ENCODE measurements around the gene RPGRIP1L. TPM values are rescaled to one million over a fixed set of nuclear protein-coding genes. Genes with fewer than 3 reads are reported as not detected.

The RPGRIP1L gene
- polyA plus RNA-seq, 1 donor (not counting 4 experiments of a cell fraction or from before 2014, with no cell fraction given): 11.6 TPM

GRCh38 chr16:53605356-53605755 lies 98.3 kb downstream of the RPGRIP1L start:
- FAIRE-seq (no peak), DNase-seq (ENCODE audit: low read depth, low spot score) (no peak)
- H3K9me3 ChIP-seq (ENCODE audit: control insufficient read depth, low read depth, low read length): no peaks in the 10 kb centered on the region
- H3K79me2 ChIP-seq (ENCODE audit: control insufficient read depth, insufficient read depth, low read length): no peaks in the 10 kb centered on the region
- H3K9me1 ChIP-seq (ENCODE audit: control insufficient read depth, extremely low read depth, insufficient read depth, low read length): no peaks in the 10 kb centered on the region
- H3K27me3 ChIP-seq (ENCODE audit: control insufficient read depth, extremely low read depth, insufficient read depth, low read length): no peaks in the 10 kb centered on the region
- dilution Hi-C loops (cut with MboI; ENCODE audit: extremely low pct_ligation_motif_present, low sequenced_read_pairs): no loop called here
- H3K27ac ChIP-seq (ENCODE audit: control insufficient read depth, insufficient read depth, low read length): no peak overlapping the region
- H4K20me1 ChIP-seq (ENCODE audit: control insufficient read depth, extremely low read depth, insufficient read depth, low read length): no peaks in the 10 kb centered on the region
- no peaks in the 10 kb centered on the region for H3K4me1 ChIP-seq (ENCODE audit: control insufficient read depth, extremely low read depth, insufficient read depth, low read length)
- H3K36me3 ChIP-seq (ENCODE audit: control insufficient read depth in 2 of 2, extremely low read depth in 1 of 2, insufficient read depth in 2 of 2, low read length in 2 of 2): no peaks in the 10 kb centered on the region
- no peak overlapping the region for H3K4me3 ChIP-seq (ENCODE audit: control insufficient read depth in 2 of 3, extremely low read depth in 1 of 3, insufficient read depth in 2 of 3, low read depth in 1 of 3, low read length in 3 of 3)
- H3K9ac ChIP-seq (ENCODE audit: control insufficient read depth, extremely low read depth, insufficient read depth, low read length): no peak overlapping the region
- no peak overlapping the region for H3K4me2 ChIP-seq (ENCODE audit: control insufficient read depth, extremely low read depth, insufficient read depth, low read depth, low read length)
- no peak for TF ChIP-seq CTCF (optimal IDR thresholded peaks at IDR 0.05 in 1 of 3, IDR thresholded peaks at IDR 0.05 in 1 of 3, conservative IDR thresholded peaks at IDR 0.05 in 1 of 3; ENCODE audit: extremely low read depth in 1 of 3, insufficient read depth in 2 of 3, low read length in 3 of 3)
- TF ChIP-seq EZH2 (IDR thresholded peaks at IDR 0.05; ENCODE audit: low read length): no peak
- H2AFZ ChIP-seq (ENCODE audit: control insufficient read depth, low read length): no peak overlapping the region

GRCh38 chr16:53601961-53602360 lies 101.7 kb downstream of the RPGRIP1L start:
- no peak for DNase-seq (ENCODE audit: low read depth, low spot score)
- no peak for FAIRE-seq
- Histone ChIP-seq H3K9ac (ENCODE audit: control insufficient read depth, extremely low read depth, insufficient read depth, low read length) (no peak overlapping the region), H3K4me1 (ENCODE audit: control insufficient read depth, extremely low read depth, insufficient read depth, low read length) (peaks cover 2% of the 10 kb centered on the region), H3K36me3 (ENCODE audit: control insufficient read depth in 2 of 2, extremely low read depth in 1 of 2, insufficient read depth in 2 of 2, low read length in 2 of 2) (no peaks in the 10 kb centered on the region), H3K9me3 (ENCODE audit: control insufficient read depth, low read depth, low read length) (no peaks in the 10 kb centered on the region), H3K4me2 (ENCODE audit: control insufficient read depth, extremely low read depth, insufficient read depth, low read depth, low read length) (no peak overlapping the region), H2AFZ (ENCODE audit: control insufficient read depth, low read length) (no peak overlapping the region), H3K79me2 (ENCODE audit: control insufficient read depth, insufficient read depth, low read length) (no peaks in the 10 kb centered on the region), H4K20me1 (ENCODE audit: control insufficient read depth, extremely low read depth, insufficient read depth, low read length) (no peaks in the 10 kb centered on the region), H3K4me3 (ENCODE audit: control insufficient read depth in 2 of 3, extremely low read depth in 1 of 3, insufficient read depth in 2 of 3, low read depth in 1 of 3, low read length in 3 of 3) (no peak overlapping the region), H3K9me1 (ENCODE audit: control insufficient read depth, extremely low read depth, insufficient read depth, low read length) (no peaks in the 10 kb centered on the region), H3K27me3 (ENCODE audit: control insufficient read depth, extremely low read depth, insufficient read depth, low read length) (no peaks in the 10 kb centered on the region), H3K27ac (ENCODE audit: control insufficient read depth, insufficient read depth, low read length) (no peak overlapping the region)
- dilution Hi-C loops (cut with MboI; ENCODE audit: extremely low pct_ligation_motif_present, low sequenced_read_pairs): no loop called here
- TF ChIP-seq EZH2 (IDR thresholded peaks at IDR 0.05; ENCODE audit: low read length) (no peak), CTCF (optimal IDR thresholded peaks at IDR 0.05 in 1 of 3, IDR thresholded peaks at IDR 0.05 in 1 of 3, conservative IDR thresholded peaks at IDR 0.05 in 1 of 3; ENCODE audit: extremely low read depth in 1 of 3, insufficient read depth in 2 of 3, low read length in 3 of 3) (no peak)

Measured in keratinocyte (primary cell).